Neural progenitor cell (in vitro differentiated cells): Measurements from ENCODE around the gene UROC1.

Source experiments
- EZH2 ChIP-seq: fragments of 200-600 bp; sonication (generic); IDR thresholded peaks from 2 replicates; pipeline ENCODE4 v1.6.1; 2017; ENCODE audit warnings: antibody characterized with exemption, mild to moderate bottlenecking, moderate library complexity
- TF ChIP-seq, protein P1 (sequence below): fragments of 200-600 bp; sonication (generic); IDR thresholded peaks from 2 replicates; pipeline ENCODE4 v1.5.1; 2017; ENCODE audit warnings: antibody characterized with exemption, mild to moderate bottlenecking

DNA sequence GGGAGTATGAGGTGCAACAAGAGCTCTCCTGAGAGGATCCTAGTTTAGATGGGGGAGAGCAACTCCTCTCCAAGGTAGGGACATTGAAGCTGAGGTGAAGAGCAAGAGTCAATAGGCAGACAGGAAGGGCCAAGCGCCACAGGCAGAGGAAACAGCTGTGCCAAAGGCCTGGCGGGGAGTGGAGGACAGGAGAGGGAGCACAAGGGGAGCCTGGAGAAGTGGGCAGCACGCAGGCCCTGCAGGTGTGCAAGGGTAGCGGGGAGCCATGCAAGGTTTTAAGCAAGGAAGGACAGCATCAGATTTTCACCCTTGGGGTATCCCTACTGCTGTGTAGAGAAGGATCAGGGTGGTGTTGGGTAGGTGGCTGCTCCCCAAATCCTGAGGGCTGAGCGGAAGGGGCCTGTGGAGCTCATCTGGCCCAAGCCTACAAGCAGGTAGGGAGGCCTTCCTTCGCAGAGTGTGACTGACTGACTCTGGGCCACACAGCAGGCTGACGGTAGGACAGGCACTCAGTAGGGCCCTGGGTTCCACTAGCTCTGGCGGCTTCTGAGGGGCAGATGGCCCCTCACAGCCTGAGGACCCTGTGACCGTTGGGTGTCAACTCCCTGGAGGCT, 19.6 kb upstream of the UROC1 start:
- TF ChIP-seq, protein P1, sequence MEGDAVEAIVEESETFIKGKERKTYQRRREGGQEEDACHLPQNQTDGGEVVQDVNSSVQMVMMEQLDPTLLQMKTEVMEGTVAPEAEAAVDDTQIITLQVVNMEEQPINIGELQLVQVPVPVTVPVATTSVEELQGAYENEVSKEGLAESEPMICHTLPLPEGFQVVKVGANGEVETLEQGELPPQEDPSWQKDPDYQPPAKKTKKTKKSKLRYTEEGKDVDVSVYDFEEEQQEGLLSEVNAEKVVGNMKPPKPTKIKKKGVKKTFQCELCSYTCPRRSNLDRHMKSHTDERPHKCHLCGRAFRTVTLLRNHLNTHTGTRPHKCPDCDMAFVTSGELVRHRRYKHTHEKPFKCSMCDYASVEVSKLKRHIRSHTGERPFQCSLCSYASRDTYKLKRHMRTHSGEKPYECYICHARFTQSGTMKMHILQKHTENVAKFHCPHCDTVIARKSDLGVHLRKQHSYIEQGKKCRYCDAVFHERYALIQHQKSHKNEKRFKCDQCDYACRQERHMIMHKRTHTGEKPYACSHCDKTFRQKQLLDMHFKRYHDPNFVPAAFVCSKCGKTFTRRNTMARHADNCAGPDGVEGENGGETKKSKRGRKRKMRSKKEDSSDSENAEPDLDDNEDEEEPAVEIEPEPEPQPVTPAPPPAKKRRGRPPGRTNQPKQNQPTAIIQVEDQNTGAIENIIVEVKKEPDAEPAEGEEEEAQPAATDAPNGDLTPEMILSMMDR: no peak
- TF ChIP-seq EZH2: no peak
